OCI-LY3 (cell line): ENCODE results near the gene EPN1.

Experiments used
- H2AFZ ChIP-seq: fragments of 200-600, 300-600 bp; shearing (Covaris generic); 2 replicates; pipeline ENCODE4 v1.6.0; 2014; ENCODE audit warnings: antibody characterized with exemption, low read depth, low read length
- H3K27ac ChIP-seq: fragments of 200-600, 300-600 bp; sonication (generic); 2 replicates; pipeline ENCODE4 v1.5.1; 2014; ENCODE audit warnings: mild to moderate bottlenecking, low read length, moderate library complexity, mixed read lengths
- H3K27me3 ChIP-seq: fragments of 200-600, 300-600 bp; sonication (generic); 2 replicates; pipeline ENCODE4 v1.6.1; 2014; ENCODE audit warnings: low read depth, low read length, mixed read lengths
- H3K36me3 ChIP-seq: fragments of 200-600, 300-600 bp; sonication (generic); replicated peaks from 2 replicates; pipeline ENCODE3; 2014; ENCODE audit warnings: low read depth, low read length, mixed read lengths
- H3K4me1 ChIP-seq: fragments of 300-600, 200-600 bp; sonication (generic); 2 replicates; pipeline ENCODE4 v1.6.1; 2014; ENCODE audit warnings: low read length, mixed read lengths
- H3K4me2 ChIP-seq: fragments of 200-600, 300-600 bp; sonication (generic); 2 replicates; pipeline ENCODE4 v1.6.1; 2014; ENCODE audit warnings: low read length, mixed read lengths
- H3K4me3 ChIP-seq: fragments of 300-600, 200-600 bp; sonication (generic); 2 replicates; pipeline ENCODE4 v1.5.1; 2014; ENCODE audit warnings: antibody characterized with exemption, mild to moderate bottlenecking, low read length, moderate library complexity
- H3K79me2 ChIP-seq: fragments of 300-600, 200-600 bp; shearing (Covaris generic); 2 replicates; pipeline ENCODE4 v1.6.1; 2014; ENCODE audit warnings: mild to moderate bottlenecking, low read length, mixed read lengths
- H3K9ac ChIP-seq: fragments of 300-600, 200-600 bp; shearing (Covaris generic); 2 replicates; pipeline ENCODE4 v1.6.0; 2014; ENCODE audit warnings: mild to moderate bottlenecking, low read length, moderate library complexity
- H3K9me3 ChIP-seq: fragments of 200-600, 300-600 bp; shearing (Covaris generic); 2 replicates; pipeline ENCODE4 v1.6.1; 2014; ENCODE audit warnings: low read length, mixed read lengths; ENCODE audit not compliant: insufficient read depth
- H4K20me1 ChIP-seq: fragments of 200-600, 300-600 bp; sonication (generic); 2 replicates; pipeline ENCODE4 v1.6.1; 2016; ENCODE audit warnings: low read length, mixed read lengths; ENCODE audit not compliant: insufficient read depth
- EZH2phosphoT487 ChIP-seq: fragments of 200-600 bp; shearing (Covaris generic); IDR thresholded peaks from 2 replicates; pipeline ENCODE4 v1.6.1; 2018; ENCODE audit warnings: antibody characterized with exemption, mixed run types, low read depth
- TF ChIP-seq, protein P1 (sequence below): fragments of 200-600, 300-600 bp; sonication (generic); IDR thresholded peaks from 2 replicates; pipeline ENCODE4 v1.5.1; 2014; ENCODE audit warnings: antibody characterized with exemption, low read length, low read depth

EPN1 gene

DNA sequence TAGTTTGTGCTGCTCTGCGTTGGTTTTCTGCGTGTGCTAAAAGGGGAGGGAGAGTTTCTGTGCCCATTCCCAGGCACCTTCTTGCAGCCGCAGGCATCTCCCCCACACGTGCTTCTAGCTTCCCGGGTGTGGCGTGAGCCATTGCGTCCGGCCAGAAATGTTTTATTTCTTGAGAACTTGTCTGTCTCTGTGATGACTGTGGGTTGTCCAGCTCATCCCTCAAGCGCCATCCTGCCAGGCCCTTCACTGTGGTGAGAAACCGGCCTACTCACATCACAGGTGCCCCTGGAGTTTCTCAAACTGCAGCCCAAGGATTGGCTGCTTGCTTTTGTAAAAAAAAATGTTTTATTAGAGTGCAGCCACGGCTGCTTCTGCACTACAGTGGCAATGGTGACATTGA lies 24.2 kb downstream of the EPN1 start:
- Histone ChIP-seq H3K4me3 (no peak overlapping the region), H3K4me1 (no peaks in the 10 kb centered on the region), H3K27me3 (no peaks in the 10 kb centered on the region), H4K20me1 (no peaks in the 10 kb centered on the region; the same call in none of the 2 replicates), H3K9me3 (no peaks in the 10 kb centered on the region), H2AFZ (no peak overlapping the region), H3K36me3 (peaks cover 74% of the 10 kb centered on the region), H3K4me2 (no peak overlapping the region), H3K9ac (no peak overlapping the region), H3K27ac (no peak overlapping the region), H3K79me2 (no peaks in the 10 kb centered on the region)
- TF ChIP-seq EZH2phosphoT487: no peak
- TF ChIP-seq, protein P1, sequence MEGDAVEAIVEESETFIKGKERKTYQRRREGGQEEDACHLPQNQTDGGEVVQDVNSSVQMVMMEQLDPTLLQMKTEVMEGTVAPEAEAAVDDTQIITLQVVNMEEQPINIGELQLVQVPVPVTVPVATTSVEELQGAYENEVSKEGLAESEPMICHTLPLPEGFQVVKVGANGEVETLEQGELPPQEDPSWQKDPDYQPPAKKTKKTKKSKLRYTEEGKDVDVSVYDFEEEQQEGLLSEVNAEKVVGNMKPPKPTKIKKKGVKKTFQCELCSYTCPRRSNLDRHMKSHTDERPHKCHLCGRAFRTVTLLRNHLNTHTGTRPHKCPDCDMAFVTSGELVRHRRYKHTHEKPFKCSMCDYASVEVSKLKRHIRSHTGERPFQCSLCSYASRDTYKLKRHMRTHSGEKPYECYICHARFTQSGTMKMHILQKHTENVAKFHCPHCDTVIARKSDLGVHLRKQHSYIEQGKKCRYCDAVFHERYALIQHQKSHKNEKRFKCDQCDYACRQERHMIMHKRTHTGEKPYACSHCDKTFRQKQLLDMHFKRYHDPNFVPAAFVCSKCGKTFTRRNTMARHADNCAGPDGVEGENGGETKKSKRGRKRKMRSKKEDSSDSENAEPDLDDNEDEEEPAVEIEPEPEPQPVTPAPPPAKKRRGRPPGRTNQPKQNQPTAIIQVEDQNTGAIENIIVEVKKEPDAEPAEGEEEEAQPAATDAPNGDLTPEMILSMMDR: no peak

DNA sequence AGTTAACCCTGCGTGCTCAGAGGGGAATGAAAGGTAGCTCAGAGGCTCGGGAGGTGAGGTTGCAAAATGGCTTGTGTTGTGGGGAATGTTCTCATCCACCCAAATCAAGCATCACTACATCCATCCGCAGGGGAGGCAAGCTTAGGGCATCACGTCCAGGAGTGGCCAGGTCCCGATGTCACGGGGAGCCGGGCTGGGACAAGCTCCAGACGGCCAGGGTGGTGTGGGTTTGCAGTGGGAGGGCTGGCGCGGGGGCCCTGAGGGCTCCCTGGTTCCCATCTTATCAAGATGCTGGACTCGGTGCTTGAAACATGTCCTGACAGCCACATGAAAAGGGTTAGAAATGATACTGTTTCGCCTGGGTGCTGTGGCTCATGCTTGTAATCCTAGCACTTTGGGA lies 25.8 kb downstream of the EPN1 start:
- Histone ChIP-seq H3K27ac (no peak overlapping the region), H3K9me3 (no peaks in the 10 kb centered on the region), H2AFZ (no peak overlapping the region), H3K79me2 (no peaks in the 10 kb centered on the region), H3K4me3 (no peak overlapping the region), H3K9ac (no peak overlapping the region), H3K4me2 (no peak overlapping the region), H3K36me3 (peaks cover 68% of the 10 kb centered on the region), H4K20me1 (no peaks in the 10 kb centered on the region; the same call in none of the 2 replicates), H3K27me3 (no peaks in the 10 kb centered on the region), H3K4me1 (no peaks in the 10 kb centered on the region)
- TF ChIP-seq, protein P1: no peak
- no peak for TF ChIP-seq EZH2phosphoT487

DNA sequence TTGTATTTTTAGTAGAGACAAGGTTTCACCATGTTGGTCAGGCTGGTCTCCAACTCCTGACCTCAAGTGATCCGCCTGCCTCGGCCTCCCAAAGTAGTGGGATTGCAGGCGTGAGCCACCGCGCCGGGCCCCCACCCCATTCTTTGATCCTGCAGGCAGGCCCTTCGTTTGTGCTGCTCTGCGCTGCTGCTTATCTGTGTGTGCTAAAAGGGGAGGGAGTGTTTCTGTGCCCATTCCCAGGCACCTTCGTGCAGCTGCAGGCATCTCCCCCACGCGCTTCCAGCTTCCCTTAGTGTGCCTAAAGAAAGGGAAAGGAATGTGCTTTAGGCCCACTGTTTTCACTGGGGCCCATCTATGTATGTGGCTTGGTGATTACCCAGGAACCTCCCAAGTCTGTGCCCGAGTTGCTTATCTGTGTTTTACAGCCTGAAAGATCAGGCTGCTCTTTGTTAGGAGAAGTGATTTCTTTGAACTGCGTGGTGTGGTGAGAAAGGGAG lies 27.2 kb downstream of the EPN1 start:
- H2AFZ ChIP-seq: no peak overlapping the region
- H4K20me1 ChIP-seq: no peaks in the 10 kb centered on the region; the same call in none of the 2 replicates
- no peak overlapping the region for H3K9ac ChIP-seq
- H3K4me2 ChIP-seq: no peak overlapping the region
- H3K79me2 ChIP-seq: no peaks in the 10 kb centered on the region
- H3K27me3 ChIP-seq: no peaks in the 10 kb centered on the region
- TF ChIP-seq, protein P1: no peak
- no peak for TF ChIP-seq EZH2phosphoT487
- no peaks in the 10 kb centered on the region for H3K9me3 ChIP-seq
- peaks cover 54% of the 10 kb centered on the region for H3K36me3 ChIP-seq
- H3K27ac ChIP-seq: no peak overlapping the region
- H3K4me1 ChIP-seq: no peaks in the 10 kb centered on the region
- H3K4me3 ChIP-seq: no peak overlapping the region

DNA sequence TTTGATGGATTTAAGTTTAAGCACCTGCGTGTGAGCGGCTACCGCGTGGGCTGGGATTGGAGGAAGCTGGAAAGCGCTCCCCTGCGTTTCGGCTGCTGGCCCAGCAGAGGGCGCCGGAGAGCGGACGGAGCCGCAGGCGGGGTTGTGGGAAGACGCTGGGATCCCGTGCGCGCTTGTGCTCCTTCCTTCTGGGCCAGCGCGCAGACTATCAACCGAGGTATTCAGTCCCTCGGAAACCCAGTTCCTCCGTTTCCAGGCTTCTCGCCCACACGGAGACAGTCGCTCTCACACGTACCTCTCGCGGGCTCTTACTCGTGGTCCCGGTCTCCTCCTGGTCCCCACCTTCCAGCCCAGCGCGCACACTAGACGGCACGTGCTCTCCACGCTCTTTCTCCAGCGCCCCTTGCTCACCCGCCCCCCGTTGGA lies 28.8 kb downstream of the EPN1 start:
- H3K4me3 ChIP-seq: no peak overlapping the region
- H3K79me2 ChIP-seq: no peaks in the 10 kb centered on the region
- H3K4me1 ChIP-seq: no peaks in the 10 kb centered on the region
- TF ChIP-seq EZH2phosphoT487: no peak
- TF ChIP-seq, protein P1: peak; percentile 65
- no peak overlapping the region for H3K27ac ChIP-seq
- H3K4me2 ChIP-seq: no peak overlapping the region
- 0 out of 2 replicates have a peak, but pooled peaks cover 2% of the 10 kb centered on the region for H3K27me3 ChIP-seq
- peaks cover 42% of the 10 kb centered on the region for H3K36me3 ChIP-seq
- no peak overlapping the region for H2AFZ ChIP-seq
- no peak overlapping the region for H3K9ac ChIP-seq
- H4K20me1 ChIP-seq: no peaks in the 10 kb centered on the region; the same call in none of the 2 replicates
- H3K9me3 ChIP-seq: no peaks in the 10 kb centered on the region
